PC-3 (cell line): ENCODE measurements around the gene IL1R1. TPM values are rescaled to one million over a fixed set of nuclear protein-coding genes. Genes with fewer than 3 reads are reported as not detected.

ENCODE experiments used
- ATAC-seq: fragments of 200-7000 bp; cut with Tn5 transposase; 2 replicates; pipeline ENCODE4 v1.9.1; 2020; ENCODE audit warnings: mild to moderate bottlenecking, moderate library complexity
- BruUV-seq: library from RNA; stranded (reverse); fragments of 400-500 nt; replicated peaks from 2 replicates; lab custom pipeline; 2021; lab: Mats Ljungman, UMichigan
- CTCF ChIA-PET: fragments of 300-600 bp; sonication (Branson Sonifier 250); formaldehyde crosslinking; loops from one replicate; lab custom pipeline; 2022; ENCODE audit warnings: antibody characterized with exemption; lab: Charles Lee
- POLR2A ChIA-PET: fragments of 300-600 bp; sonication (Branson Sonifier 250); formaldehyde crosslinking; loops from one replicate; lab custom pipeline; 2022; ENCODE audit warnings: antibody characterized with exemption; ENCODE audit not compliant: unreplicated experiment; lab: Charles Lee
- DNase-seq: peaks from one replicate; pipeline ENCODE4 v3.0.0-alpha.2; 2015
- H2AFZ ChIP-seq: fragments of 300-600 bp; sonication (generic); 2 replicates; pipeline ENCODE4 v1.6.0; 2016; ENCODE audit warnings: antibody characterized with exemption, low read length
- H3F3A ChIP-seq: fragments of 300-600 bp; sonication (generic); one replicate; pipeline ENCODE4 v1.6.0; 2017; ENCODE audit warnings: antibody characterized with exemption, low read length, control low read depth, mild to moderate bottlenecking; ENCODE audit not compliant: unreplicated experiment
- H3K27ac ChIP-seq: fragments of 300-600 bp; sonication (generic); 2 replicates; pipeline ENCODE4 v1.5.1; 2016; ENCODE audit warnings: mild to moderate bottlenecking, low read length
- H3K27me3 ChIP-seq: fragments of 300-600 bp; sonication (generic); 2 replicates; pipeline ENCODE4 v1.6.1; 2016; ENCODE audit warnings: low read length, mixed read lengths
- H3K36me3 ChIP-seq: fragments of 300-600 bp; sonication (generic); 2 replicates; pipeline ENCODE4 v1.6.1; 2016; ENCODE audit warnings: low read depth, mixed run types, low read length, mixed read lengths
- H3K4me1 ChIP-seq: fragments of 300-600 bp; sonication (generic); 2 replicates; pipeline ENCODE4 v1.5.1; 2016; ENCODE audit warnings: low read length; ENCODE audit not compliant: insufficient read depth
- H3K4me2 ChIP-seq: fragments of 300-600 bp; sonication (generic); 2 replicates; pipeline ENCODE4 v1.6.0; 2016; ENCODE audit warnings: low read length
- H3K4me3 ChIP-seq: fragments of 300-600 bp; sonication (generic); 2 replicates; pipeline ENCODE4 v1.5.1; 2016; ENCODE audit warnings: mild to moderate bottlenecking, low read length, mixed read lengths
- H3K79me2 ChIP-seq: fragments of 300-600 bp; sonication (generic); 2 replicates; pipeline ENCODE4 v1.6.1; 2017; ENCODE audit warnings: low read length, mixed read lengths
- H3K9ac ChIP-seq: fragments of 300-600 bp; sonication (generic); 2 replicates; pipeline ENCODE4 v1.6.0; 2016; ENCODE audit warnings: mild to moderate bottlenecking, low read length
- H3K9me2 ChIP-seq: fragments of 300-600 bp; sonication (generic); replicated peaks from 2 replicates; pipeline ENCODE4 v1.6.1; 2016; ENCODE audit warnings: mixed run types, low read length, mixed read lengths
- H3K9me3 ChIP-seq: fragments of 300-600 bp; sonication (generic); 2 replicates; pipeline ENCODE4 v1.6.1; 2016; ENCODE audit warnings: low read length, mixed read lengths
- H4K20me1 ChIP-seq: fragments of 300-600 bp; sonication (generic); 2 replicates; pipeline ENCODE4 v1.6.1; 2016; ENCODE audit warnings: low read length, mixed read lengths
- CTCF ChIP-seq: fragments of 300-600 bp; sonication (generic); conservative IDR thresholded peaks from 2 replicates; pipeline ENCODE4 v1.5.1; 2017; ENCODE audit warnings: antibody characterized with exemption, low read depth, mild to moderate bottlenecking, low read length
- EZH2 ChIP-seq: fragments of 300-600 bp; sonication (generic); IDR thresholded peaks from one replicate; pipeline ENCODE4 v1.6.1; 2017; ENCODE audit warnings: antibody characterized with exemption, mild to moderate bottlenecking, low read length; ENCODE audit not compliant: unreplicated experiment
- EZH2phosphoT487 ChIP-seq: fragments of 300-600 bp; sonication (generic); IDR thresholded peaks from 2 replicates; pipeline ENCODE4 v1.6.1; 2018; ENCODE audit warnings: mild to moderate bottlenecking, antibody characterized with exemption, low read length, borderline replicate concordance
- intact Hi-C: fragments of 100-400 bp; cut with micrococcal nuclease; formaldehyde crosslinking; loops from 2 replicates; pipeline ENCODE4 v1.9.0; 2023
- total RNA-seq: library from RNA; depleted of rRNA; stranded (reverse); fragments of >200 nt; gene quantifications from 2 replicates; pipeline ENCODE4 v1.2.3, GENCODE V29; 2014

Gene IL1R1
- total RNA-seq, 1 experiment from 2014 or later: 0.69 TPM

GRCh38 chr2:102171946-102172345 lies 29.4 kb downstream of the IL1R1 start:
- ChIA-PET POLR2A (no interaction called here), CTCF (interaction anchor here (0.6 kb wide), 2 partner anchors 69 to 328 kb away, joined by 7 read pairs; no protein-coding TSS in a partner anchor)
- Histone ChIP-seq H3K4me1 (no peaks in the 10 kb centered on the region), H3K79me2 (no peaks in the 10 kb centered on the region), H3K9ac (no peak overlapping the region), H3K27ac (no peak overlapping the region), H2AFZ (no peak overlapping the region), H3K9me3 (no peaks in the 10 kb centered on the region), H3K4me2 (no peak overlapping the region), H3F3A (no peaks in the 10 kb centered on the region), H3K9me2 (no peaks in the 10 kb centered on the region), H3K36me3 (no peaks in the 10 kb centered on the region), H3K4me3 (no peak overlapping the region), H4K20me1 (no peaks in the 10 kb centered on the region), H3K27me3 (no peaks in the 10 kb centered on the region)
- ATAC-seq (no peak), DNase-seq (no peak)
- intact Hi-C loops: no loop called here
- no peak for TF ChIP-seq CTCF
- TF ChIP-seq EZH2phosphoT487: no peak
- no peak for TF ChIP-seq EZH2
- no TSS peak for BruUV-seq

GRCh38 chr2:102172745-102173144 lies 30.2 kb downstream of the IL1R1 start:
- Histone ChIP-seq H3K9me2 (no peaks in the 10 kb centered on the region), H3K4me3 (no peak overlapping the region), H3K27ac (no peak overlapping the region), H3F3A (no peaks in the 10 kb centered on the region), H3K36me3 (no peaks in the 10 kb centered on the region), H3K4me1 (no peaks in the 10 kb centered on the region), H4K20me1 (no peaks in the 10 kb centered on the region), H3K9me3 (no peaks in the 10 kb centered on the region), H3K79me2 (no peaks in the 10 kb centered on the region), H3K9ac (no peak overlapping the region), H3K27me3 (no peaks in the 10 kb centered on the region), H3K4me2 (no peak overlapping the region), H2AFZ (no peak overlapping the region)
- BruUV-seq: no TSS peak
- CTCF ChIA-PET: no interaction called here
- DNase-seq: no peak
- intact Hi-C loops: no loop called here
- ATAC-seq: no peak
- no peak for TF ChIP-seq CTCF
- no peak for TF ChIP-seq EZH2phosphoT487
- no peak for TF ChIP-seq EZH2
- POLR2A ChIA-PET: no interaction called here

- no peaks in the 10 kb centered on the region for H3K27me3 ChIP-seq
- H3K9me2 ChIP-seq: no peaks in the 10 kb centered on the region
- no peak overlapping the region for H3K9ac ChIP-seq
- H3K36me3 ChIP-seq: no peaks in the 10 kb centered on the region
- POLR2A ChIA-PET: no interaction called here
- H2AFZ ChIP-seq: no peak overlapping the region
- no peaks in the 10 kb centered on the region for H3K4me1 ChIP-seq
- no peaks in the 10 kb centered on the region for H4K20me1 ChIP-seq
- CTCF ChIA-PET: no interaction called here
- no peak overlapping the region for H3K4me2 ChIP-seq
- BruUV-seq: no TSS peak
- intact Hi-C loops: no loop called here
- no peak overlapping the region for H3K27ac ChIP-seq
- no peaks in the 10 kb centered on the region for H3K9me3 ChIP-seq
- no peaks in the 10 kb centered on the region for H3K79me2 ChIP-seq
- H3K4me3 ChIP-seq: no peak overlapping the region
- DNase-seq (no peak), ATAC-seq (no peak)
- no peak for TF ChIP-seq CTCF
- TF ChIP-seq EZH2phosphoT487: no peak
- TF ChIP-seq EZH2: no peak
- H3F3A ChIP-seq: no peaks in the 10 kb centered on the region
Observed at GRCh38 chr2:102176172-102176571, 33.6 kb downstream of the IL1R1 start.
